GM19193 (cell line): Measurements from ENCODE around the gene TIGD1.

Experiments
- POLR2A ChIP-seq: IDR thresholded peaks from 4 replicates; pipeline ENCODE4 v1.6.1; 2011; ENCODE audit not compliant: insufficient read depth, insufficient read length; ENCODE audit errors: extremely low read depth

Gene TIGD1

DNA sequence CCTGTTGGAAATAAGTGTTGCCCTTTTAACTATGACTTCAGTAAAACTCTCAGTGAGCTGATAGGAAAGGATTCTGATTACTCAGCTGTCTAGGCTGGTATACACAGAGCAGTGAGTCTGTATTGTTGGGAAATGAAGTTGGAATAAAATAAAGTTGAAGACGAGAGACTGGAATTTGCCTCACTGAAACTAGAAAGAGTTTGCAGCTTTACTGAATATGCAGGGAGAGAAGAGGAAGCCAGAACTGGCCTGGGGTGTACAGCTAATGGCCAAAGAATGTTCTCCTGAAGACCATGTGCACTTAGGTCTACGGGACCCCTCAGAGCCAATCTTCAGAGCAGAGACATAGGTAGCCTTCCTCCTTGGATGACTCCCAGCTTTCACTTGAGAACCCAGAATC is 26.6 kb upstream of the TIGD1 start:
- TF ChIP-seq POLR2A = no peak

DNA sequence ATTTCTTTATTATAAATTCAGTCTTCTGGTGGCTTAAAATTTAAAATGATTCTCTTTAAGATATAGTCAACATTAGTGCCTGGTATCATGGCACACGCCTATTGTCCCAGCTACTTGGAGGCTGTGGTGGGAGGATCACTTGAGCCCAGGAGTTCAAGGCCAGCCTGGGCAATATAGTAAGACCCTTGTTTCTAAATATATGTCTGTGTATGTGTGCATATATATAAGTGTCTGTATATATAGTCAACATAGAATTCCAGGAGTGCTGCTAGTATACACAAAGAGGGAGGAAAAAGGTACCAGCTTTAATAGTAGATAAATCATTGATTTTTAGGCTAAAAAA is 25.0 kb upstream of the TIGD1 start:
- no peak for TF ChIP-seq POLR2A

DNA sequence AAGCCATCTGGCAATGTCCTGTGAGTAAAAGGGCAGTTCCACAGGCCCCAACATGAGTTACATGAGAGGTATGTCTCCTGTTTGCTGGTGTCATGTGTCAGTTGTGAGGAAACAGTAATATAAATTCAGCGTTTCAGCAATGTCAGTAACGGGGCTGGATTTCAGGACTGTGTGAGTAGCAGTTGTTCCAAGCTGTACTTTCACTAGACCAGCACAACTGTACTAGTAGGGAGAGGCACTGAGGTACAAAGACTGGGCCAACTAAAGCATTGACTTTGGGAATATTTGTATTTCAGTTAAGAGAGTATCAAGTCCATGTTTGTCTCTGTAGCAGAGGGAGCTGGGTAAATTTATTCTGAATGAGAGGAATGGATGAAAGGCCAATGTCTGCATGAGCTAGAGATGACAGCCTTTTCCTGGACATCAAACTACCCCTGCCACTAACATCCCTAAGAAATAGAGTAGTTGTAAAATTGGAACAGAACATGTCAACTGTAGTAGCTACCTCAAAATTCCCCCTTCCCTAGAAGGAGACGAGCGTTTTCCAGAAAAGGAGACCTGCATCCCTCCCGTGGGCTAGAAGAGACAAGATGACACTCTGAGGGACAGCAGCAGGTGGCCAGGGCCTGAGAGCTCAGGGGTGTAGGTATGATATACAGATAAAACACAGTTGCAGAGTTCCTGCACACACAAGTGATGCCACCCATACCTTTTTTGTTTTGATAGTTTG is 24.5 kb upstream of the TIGD1 start:
- TF ChIP-seq POLR2A = no peak

DNA sequence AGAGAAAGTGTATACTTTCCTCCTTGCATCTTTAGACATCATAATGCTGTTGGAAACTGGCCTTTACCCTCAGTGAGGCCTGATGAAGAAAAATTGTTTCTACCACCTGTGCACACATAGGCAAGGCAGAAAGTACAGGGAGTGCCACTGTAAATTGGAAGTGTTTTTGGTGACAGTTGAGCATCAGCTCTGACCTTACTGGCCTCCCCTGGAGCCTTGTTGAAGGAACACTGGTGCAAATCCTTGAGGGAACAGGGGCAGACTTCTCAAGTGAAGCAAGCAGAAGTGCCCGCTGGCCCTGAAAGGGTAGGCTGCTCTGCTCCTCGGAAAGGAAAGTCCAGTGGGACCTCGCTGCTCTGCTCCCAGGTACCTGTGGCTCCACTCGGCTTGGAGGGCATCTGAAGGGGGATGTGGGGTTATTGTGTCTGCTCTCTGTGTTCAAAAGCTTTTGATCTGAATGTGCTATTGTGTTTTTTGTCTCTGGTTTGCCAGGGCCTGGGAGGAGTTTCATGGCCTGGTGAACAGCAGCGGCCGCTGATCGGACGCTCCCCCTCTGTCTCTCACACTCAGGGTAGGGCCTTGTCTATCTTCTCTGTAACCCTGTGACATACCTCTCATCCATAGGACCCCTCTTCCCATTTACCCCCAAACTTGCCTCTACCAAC is 23.5 kb upstream of the TIGD1 start:
- no peak for TF ChIP-seq POLR2A

DNA sequence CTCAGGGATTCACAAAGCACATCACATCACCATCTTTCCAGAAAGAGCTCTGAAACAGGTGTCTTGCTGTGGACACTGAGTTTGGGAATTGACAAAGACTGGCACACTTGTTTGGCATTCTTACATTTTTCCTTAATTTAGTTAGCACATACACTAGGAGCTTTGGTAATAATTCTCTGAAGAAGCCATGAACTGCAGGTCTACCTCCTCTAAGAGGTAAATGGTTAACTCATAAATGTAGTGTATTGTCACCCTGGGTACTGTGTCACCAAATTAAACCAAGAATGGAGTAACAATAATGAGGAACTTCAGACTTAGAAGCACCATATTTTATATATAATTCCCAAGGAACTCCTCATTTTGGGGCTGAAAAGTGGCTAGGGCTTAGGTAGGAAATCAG is 22.7 kb upstream of the TIGD1 start:
- no peak for TF ChIP-seq POLR2A

DNA sequence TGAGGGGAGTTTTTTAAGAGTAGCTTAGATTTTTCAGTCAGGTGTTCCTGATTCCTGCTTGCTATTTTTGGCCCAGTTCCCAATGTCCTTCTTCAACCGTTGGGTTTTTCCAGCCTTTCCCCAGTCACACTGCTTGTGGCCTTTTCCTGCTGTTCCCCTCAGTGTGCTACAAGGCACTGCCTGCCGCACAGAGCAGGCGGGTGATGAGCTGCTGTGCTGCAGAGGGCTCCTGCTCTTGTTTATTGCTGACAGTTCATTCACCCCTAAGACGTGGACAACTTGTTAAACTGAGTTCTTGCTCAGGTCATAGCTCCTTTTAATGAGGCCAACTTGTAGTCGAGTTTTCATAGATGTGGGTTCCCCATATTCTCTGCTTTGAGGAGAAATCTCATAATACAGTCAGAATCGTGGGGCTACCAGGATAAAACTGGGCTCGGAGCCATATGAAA is 20.7 kb upstream of the TIGD1 start:
- TF ChIP-seq POLR2A = no peak

DNA sequence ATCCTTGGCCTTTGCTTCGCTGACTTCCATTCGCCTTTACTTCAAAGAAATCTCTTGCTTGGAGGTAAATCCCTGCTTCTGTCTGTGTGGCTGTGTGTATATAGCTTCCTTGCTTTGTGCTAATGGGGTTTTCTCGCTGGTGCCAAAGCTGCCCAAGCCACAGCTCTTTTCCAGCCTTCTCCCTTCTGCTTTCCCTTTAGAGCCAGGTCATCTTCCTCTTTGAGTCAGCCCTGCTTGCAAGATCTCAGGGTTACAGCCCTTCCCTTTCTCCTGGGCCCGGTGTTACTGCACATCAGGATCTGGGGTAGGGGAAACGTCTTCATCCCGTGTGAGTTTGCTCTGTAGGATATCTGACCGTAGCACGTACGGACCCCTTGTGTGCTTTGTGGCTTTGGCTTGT is 19.2 kb upstream of the TIGD1 start:
- TF ChIP-seq POLR2A = no peak

DNA sequence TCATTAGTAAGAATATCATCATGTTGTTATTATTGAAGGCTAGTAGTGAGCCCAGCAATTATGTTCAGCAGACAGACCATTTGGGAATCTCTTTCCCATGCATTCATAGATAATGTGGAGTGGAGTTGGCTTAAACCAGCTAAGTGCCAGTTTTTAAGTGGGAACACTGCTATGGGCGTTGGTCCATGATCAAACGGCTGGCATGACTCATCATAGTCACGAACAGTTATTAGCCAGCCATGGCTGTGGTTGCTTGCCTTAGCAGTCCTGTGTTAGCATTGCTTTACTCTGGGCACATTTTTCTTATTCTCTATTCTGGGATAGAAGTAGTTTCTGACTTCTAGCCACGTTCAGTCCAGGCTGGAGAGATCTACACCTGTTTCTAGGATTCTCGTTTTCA is 17.8 kb upstream of the TIGD1 start:
- TF ChIP-seq POLR2A = no peak

DNA sequence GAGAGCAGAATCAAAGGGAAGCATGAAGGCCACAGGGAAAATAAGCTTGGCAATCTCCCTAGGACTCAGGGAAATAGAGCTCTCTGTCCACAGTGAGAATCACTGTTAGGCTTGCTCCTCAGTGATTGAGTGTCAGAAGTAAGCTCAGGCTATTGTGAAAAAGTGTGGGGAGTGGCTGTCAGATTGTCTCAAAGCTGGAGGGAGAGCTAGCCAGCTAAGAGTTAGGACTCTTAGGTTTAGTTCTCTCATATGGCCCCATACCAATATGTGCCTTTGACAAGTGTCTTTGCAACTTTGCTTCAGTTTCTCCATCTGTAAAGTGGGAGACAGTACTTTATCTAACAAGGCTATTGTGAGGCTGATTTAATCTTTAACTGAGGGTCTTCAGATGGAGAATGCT is 17.4 kb upstream of the TIGD1 start:
- TF ChIP-seq POLR2A = no peak

DNA sequence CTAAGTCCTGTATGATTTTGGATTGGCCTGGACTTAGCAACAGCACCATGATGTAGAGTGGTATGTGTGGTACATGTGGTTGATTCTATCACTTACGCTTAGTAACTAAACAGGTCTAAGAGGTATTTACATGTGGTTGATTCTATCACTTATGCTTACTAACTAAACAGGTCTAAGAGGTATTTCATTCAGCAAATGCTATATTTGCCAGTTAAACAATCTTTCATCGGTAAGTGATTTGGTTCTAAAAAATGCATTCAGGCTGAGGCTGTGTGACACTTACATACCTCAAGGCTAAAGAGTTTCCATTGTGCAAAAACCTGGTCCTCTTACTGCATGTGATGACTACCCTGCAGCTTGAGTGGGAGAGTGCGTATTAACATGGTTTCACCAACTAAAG is 13.2 kb upstream of the TIGD1 start:
- TF ChIP-seq POLR2A = no peak

DNA sequence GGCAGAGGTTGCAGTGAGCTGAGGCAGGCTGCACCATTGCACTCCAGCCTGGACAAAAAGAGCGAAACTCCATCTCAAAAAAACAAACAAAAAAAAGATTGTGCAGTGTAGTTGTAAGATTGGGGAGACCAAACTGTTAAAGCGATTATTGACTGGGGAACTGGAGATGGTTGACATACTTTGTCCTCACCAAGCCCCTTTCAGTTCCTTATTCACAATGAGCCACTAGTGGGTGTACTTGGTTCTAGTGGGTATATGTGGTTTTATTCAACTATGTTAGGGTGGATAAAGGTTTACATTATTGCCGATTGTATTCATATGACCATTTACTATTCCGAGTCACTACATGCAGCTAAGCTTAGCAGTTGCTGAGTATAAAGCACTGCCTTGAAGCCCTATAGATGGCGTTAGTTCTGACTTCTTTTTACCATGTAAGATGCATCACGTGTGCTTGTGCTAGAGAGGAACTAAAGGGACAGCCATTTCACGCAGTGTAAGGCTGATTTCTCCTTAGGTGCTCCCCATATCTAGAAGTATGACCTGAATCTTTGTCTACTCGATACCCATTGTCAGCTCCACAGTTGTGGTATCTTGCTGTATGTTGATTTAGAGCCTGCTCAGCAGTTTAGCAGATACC is 12.3 kb upstream of the TIGD1 start:
- no peak for TF ChIP-seq POLR2A

DNA sequence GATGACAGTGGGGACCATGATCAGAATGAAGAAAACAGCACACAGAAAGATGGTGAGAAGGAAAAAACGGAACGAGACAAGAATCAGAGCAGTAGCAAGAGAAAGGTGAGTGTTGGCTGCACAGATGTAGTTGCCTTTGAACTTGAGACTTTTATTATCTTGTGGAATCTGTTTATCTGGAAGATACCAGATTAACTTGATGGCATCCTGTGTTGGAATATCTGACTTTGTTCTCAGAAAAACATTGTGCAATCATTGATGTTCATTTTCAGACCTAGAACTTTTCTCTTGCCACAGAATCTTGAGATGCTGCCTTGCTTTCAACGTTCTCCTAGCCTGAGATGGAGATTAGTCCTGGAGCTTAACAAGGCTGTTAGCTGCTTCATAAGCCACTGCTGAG is 6.1 kb upstream of the TIGD1 start:
- TF ChIP-seq POLR2A = no peak

DNA sequence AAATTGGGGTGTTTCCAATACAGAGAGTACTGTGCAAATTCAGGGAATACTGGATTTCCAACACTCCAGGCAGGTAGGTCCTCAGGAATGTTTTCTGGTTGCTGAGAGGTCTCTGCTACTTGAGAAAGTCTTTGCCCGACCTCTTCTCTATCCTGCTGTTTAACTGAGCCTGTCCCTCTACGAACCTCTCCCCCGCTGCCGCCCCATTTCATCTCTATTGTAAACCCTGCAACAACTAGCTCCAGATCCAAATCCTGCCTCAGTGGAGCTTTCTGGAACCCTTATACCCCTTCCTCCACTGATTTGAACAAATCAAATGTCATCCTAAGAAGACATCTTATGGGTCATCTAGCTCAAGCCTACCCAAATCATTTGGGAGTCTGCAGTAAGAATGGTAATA is 1.4 kb upstream of the TIGD1 start:
- no peak for TF ChIP-seq POLR2A

DNA sequence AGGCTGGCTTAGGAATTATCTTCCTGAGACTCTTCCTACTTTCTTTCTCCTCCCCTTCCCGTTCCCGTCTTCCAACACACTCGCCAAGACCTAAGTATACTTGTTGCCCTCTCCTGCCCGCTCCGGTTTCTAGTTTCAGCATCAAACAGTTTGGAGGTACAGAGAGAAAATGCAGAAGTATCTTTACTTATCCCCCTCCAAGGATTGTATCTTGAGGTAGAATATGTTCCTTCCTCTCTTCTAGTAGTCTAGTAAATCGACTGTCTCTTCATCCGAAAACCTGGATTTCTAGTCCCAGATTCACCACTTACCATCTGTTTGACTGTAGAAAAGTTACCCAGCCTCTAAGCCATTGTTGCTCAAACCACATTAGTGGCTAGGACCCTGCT is 887 bp upstream of the TIGD1 start:
- TF ChIP-seq POLR2A = no peak

DNA sequence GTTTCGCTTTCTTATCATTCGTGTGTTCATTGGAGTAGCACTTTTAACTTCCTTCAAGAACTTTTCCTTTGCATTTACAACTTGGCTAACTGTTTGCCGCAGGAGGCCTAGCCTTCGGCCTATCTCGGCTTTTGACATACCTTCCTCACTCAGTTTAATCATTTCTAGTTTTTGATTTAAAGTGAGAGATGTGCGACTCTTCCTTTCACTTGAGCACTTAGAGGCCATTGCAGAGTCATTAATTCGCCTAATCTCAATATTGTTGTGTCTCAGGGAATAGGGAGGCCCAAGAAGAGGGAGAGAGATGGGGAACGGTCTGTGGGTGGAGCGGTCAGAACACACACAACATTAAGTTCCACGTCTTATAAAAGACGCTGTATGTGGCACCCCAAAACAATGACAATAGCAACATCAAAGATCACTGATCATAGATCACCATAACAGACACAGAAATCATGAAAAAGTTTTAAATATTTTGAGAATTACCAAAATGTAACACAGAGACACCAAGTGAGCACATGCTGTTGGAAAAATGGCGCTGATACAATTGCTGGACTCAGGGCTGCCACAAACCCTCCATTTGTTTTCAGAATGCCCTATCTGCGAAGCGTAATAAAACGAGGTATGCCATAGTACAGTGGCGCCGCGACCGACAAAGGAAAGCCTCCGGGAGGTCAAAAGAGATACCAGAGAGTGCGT is 553 bp downstream of the TIGD1 start:
- no peak for TF ChIP-seq POLR2A

DNA sequence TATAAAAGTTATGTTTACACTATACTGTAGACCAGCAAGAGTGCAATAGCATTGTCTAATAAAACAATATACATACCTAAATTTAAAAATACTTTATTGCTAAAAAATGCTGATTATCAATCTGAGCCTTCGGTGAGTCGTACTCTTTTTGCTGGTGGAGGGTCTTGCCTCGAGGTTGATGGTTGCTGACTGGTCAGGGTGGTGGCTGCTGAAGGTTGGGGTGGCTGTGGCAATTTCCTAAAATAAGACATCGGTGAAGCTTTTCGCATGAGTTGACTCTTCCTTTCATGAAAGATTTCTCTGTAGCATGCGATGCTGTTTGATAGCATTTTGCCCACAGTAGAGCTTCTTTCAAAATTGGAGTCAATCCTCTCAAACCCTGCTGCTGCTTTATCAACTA is 2.4 kb downstream of the TIGD1 start:
- no peak for TF ChIP-seq POLR2A

DNA sequence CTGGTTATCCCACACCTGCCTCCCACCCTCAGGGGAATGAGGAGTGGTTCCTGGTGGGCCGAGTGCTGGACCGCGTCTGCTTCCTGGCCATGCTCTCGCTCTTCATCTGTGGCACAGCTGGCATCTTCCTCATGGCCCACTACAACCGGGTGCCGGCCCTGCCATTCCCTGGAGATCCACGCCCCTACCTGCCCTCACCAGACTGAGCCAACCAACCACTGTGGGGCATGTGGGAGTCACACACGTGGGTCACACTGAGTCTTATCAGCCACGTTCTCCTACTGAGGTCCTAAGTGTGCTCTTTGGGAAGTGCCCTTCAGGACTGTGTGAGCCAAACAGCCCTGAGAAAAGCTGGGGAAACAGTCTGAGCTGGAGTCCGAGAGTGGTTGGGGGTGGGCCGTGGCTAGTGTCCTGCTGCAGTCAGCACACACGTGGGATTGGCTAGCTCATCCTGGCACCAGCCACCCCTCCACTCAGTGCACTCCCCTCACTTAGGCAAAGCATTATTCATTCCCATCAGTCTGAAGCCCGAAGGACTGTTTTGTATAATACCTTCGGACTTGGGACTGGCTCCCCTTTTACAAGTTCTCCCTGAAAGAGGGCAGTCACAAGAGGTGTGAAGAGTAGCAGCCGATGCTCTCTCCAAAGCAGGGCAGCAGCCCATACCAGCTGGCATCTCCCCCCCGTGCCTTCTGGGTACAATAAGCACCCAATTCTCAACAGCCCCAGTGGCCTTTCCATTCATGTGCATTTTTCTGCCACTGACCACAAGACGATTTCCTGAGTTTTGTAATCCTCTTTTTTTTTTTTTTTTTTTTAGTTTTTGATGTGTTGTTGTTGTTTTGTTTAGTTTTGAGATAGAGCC is 4.6 kb downstream of the TIGD1 start:
- no peak for TF ChIP-seq POLR2A
